ENCODE results near the gene SNRPB. TPM values are rescaled to one million over a fixed set of nuclear protein-coding genes. Genes with fewer than 3 reads are reported as not detected.

The SNRPB gene
- polyA plus RNA-seq, 2 of the 4 experiments (the other 2 are of a cell fraction): 557 to 676 TPM

DNA sequence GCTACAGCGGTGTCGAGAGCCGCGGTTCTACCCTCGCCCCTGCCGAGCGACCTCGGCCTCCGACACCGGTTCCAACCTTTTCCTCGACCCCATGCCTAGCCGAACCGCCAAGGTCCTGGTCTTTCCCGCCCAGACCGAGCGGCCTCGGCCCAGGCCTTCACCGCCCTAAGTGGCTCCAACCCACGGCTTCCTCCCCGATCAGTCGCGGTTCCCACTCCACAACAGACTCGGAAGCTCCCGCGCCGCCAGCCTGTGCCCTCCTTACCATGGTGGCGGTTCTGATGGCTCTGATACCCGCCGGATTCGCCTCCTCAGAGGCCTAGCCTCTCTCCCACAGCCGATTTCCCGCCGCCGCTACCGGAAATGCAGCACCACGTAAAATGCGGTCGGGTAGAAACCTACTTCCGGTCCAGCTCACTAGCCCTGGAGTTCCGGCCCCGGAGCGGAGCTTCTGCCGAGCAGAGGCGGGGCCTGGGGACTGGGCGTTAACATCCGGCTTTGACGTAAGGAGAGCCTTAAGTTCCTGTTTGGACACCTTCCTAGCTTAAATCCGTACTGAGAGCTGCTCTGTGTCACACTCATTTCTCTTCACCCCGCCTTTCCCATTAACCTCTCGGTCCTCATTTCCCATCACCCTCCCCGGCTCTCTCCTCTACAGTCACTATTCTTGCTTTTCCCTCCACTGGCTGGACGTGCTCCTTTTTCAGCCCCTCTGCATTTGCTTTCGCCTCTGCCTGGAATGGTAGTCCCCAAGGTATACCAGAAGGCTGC lies at the start of gene SNRPB (continued):
- TF ChIP-seq JUNB (IDR thresholded peaks at IDR 0.05) (no peak), RARB (CRISPR knock-in tag; IDR thresholded peaks at IDR 0.05) (no peak), BHLHE40 (IDR thresholded peaks at IDR 0.05; ENCODE audit: low read depth, low read length) (no peak), MAFK (IDR thresholded peaks at IDR 0.05; ENCODE audit: partially characterized antibody) (no peak), HOXB5 (CRISPR knock-in tag; IDR thresholded peaks at IDR 0.05) (no peak; the same call in 1 of the 2 replicates), CHD2 (IDR thresholded peaks at IDR 0.05; ENCODE audit: low read length, partially characterized antibody) (no peak), RCOR1 (IDR thresholded peaks at IDR 0.05; ENCODE audit: low read depth, low read length) (no peak), POLR2A (IDR thresholded peaks at IDR 0.05; ENCODE audit: low read length) (peak; percentile 91), KDM5A (IDR thresholded peaks at IDR 0.05) (peak; percentile 66), HOXA7 (CRISPR knock-in tag; IDR thresholded peaks at IDR 0.05) (no peak), FOSB (CRISPR knock-in tag; IDR thresholded peaks at IDR 0.05) (no peak; the same call in none of the 2 replicates), CEBPB (IDR thresholded peaks at IDR 0.05) (peak in 1 of 2 experiments; percentile 39; a peak in 1 of 4 replicates), RFX5 (IDR thresholded peaks at IDR 0.05) (peak; percentile 34; the same call in 1 of the 2 replicates), MAZ (IDR thresholded peaks at IDR 0.05; ENCODE audit: borderline replicate concordance, low read depth, low read length) (no peak; the same call in 1 of the 2 replicates), FOXS1 (CRISPR knock-in tag; IDR thresholded peaks at IDR 0.05) (0 out of 2 replicates have a peak, but pooled peaks have one; percentile 12), HEYL (CRISPR knock-in tag; IDR thresholded peaks at IDR 0.05) (no peak), RNF2 (IDR thresholded peaks at IDR 0.05; ENCODE audit: borderline replicate concordance, low read depth) (no peak), JUN (IDR thresholded peaks at IDR 0.05) (peak; percentile 97 to 100), RAD21 (conservative IDR thresholded peaks at IDR 0.05 in 1 of 2, IDR thresholded peaks at IDR 0.05 in 1 of 2) (no peak)
- TF ChIP-seq, protein P1, sequence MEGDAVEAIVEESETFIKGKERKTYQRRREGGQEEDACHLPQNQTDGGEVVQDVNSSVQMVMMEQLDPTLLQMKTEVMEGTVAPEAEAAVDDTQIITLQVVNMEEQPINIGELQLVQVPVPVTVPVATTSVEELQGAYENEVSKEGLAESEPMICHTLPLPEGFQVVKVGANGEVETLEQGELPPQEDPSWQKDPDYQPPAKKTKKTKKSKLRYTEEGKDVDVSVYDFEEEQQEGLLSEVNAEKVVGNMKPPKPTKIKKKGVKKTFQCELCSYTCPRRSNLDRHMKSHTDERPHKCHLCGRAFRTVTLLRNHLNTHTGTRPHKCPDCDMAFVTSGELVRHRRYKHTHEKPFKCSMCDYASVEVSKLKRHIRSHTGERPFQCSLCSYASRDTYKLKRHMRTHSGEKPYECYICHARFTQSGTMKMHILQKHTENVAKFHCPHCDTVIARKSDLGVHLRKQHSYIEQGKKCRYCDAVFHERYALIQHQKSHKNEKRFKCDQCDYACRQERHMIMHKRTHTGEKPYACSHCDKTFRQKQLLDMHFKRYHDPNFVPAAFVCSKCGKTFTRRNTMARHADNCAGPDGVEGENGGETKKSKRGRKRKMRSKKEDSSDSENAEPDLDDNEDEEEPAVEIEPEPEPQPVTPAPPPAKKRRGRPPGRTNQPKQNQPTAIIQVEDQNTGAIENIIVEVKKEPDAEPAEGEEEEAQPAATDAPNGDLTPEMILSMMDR (IDR thresholded peaks at IDR 0.05): no peak
- TF ChIP-seq, protein P2, sequence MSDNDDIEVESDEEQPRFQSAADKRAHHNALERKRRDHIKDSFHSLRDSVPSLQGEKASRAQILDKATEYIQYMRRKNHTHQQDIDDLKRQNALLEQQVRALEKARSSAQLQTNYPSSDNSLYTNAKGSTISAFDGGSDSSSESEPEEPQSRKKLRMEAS (IDR thresholded peaks at IDR 0.05): peak; percentile 99
- TF ChIP-seq, protein P3, sequence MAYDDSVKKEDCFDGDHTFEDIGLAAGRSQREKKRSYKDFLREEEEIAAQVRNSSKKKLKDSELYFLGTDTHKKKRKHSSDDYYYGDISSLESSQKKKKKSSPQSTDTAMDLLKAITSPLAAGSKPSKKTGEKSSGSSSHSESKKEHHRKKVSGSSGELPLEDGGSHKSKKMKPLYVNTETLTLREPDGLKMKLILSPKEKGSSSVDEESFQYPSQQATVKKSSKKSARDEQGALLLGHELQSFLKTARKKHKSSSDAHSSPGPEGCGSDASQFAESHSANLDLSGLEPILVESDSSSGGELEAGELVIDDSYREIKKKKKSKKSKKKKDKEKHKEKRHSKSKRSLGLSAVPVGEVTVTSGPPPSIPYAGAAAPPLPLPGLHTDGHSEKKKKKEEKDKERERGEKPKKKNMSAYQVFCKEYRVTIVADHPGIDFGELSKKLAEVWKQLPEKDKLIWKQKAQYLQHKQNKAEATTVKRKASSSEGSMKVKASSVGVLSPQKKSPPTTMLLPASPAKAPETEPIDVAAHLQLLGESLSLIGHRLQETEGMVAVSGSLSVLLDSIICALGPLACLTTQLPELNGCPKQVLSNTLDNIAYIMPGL (CRISPR knock-in tag; IDR thresholded peaks at IDR 0.05; ENCODE audit: borderline replicate concordance): peak; percentile 97
- TF ChIP-seq, protein P4, sequence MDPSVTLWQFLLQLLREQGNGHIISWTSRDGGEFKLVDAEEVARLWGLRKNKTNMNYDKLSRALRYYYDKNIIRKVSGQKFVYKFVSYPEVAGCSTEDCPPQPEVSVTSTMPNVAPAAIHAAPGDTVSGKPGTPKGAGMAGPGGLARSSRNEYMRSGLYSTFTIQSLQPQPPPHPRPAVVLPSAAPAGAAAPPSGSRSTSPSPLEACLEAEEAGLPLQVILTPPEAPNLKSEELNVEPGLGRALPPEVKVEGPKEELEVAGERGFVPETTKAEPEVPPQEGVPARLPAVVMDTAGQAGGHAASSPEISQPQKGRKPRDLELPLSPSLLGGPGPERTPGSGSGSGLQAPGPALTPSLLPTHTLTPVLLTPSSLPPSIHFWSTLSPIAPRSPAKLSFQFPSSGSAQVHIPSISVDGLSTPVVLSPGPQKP (IDR thresholded peaks at IDR 0.05; ENCODE audit: low read depth, low read length): peak; percentile 85; the same call in 1 of the 2 replicates
- TF ChIP-seq, protein P5, sequence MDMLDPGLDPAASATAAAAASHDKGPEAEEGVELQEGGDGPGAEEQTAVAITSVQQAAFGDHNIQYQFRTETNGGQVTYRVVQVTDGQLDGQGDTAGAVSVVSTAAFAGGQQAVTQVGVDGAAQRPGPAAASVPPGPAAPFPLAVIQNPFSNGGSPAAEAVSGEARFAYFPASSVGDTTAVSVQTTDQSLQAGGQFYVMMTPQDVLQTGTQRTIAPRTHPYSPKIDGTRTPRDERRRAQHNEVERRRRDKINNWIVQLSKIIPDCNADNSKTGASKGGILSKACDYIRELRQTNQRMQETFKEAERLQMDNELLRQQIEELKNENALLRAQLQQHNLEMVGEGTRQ (IDR thresholded peaks at IDR 0.05): no peak

All from A549 (cell line).